Right lobe of liver (tissue), 6 donors: ENCODE measurements around the gene RER1. TPM values are rescaled to one million over a fixed set of nuclear protein-coding genes. Genes with fewer than 3 reads are reported as not detected.

Source experiments
- ATAC-seq, 4 donors: fragments of 200-7000 bp; cut with Tn5 transposase; one replicate each; pipeline ENCODE4 v1.9.1; 2020; ENCODE audit warnings: mild to moderate bottlenecking in 4 of 4, moderate library complexity in 4 of 4
- DNase-seq, 3 donors: peaks; one replicate each; pipeline ENCODE4 v3.0.0-alpha.2; 2020
- H3K27ac ChIP-seq, 3 donors: fragments of 200-600 bp; one replicate each; pipeline ENCODE4 v1.8.0; 2022
- H3K27me3 ChIP-seq, 2 donors: fragments of 200-600 bp; one replicate each; pipeline ENCODE4 v1.8.0; 2022
- H3K36me3 ChIP-seq, 4 donors: fragments of 200-600 bp; sonication (generic) in 1 of 4; one replicate each; pipeline versions ENCODE4 v1.5.1 to v1.8.0; 2017 to 2022; ENCODE audit warnings: control low read depth in 1 of 4
- H3K4me1 ChIP-seq, 4 donors: fragments of 200-600 bp; sonication (generic) in 1 of 4; one replicate each; pipeline versions ENCODE4 v1.5.1 to v1.8.0; 2017 to 2022; ENCODE audit warnings: control low read depth in 1 of 4
- H3K4me3 ChIP-seq, 3 donors: fragments of 200-600 bp; one replicate each; pipeline ENCODE4 v1.8.0; 2022
- H3K9me3 ChIP-seq, 4 donors: fragments of 200-600 bp; sonication (generic) in 1 of 4; one replicate each; pipeline versions ENCODE4 v1.5.1 to v1.8.0; 2017 to 2022; ENCODE audit warnings: control low read depth in 1 of 4
- POLR2A ChIP-seq: fragments of 450-650 bp; IDR thresholded peaks from one replicate; pipeline ENCODE4 v1.6.1; 2017; ENCODE audit warnings: antibody characterized with exemption, mild to moderate bottlenecking
- WGBS: methylation state at CpG from one replicate; pipeline ENCODE4 v1.1.6; 2018; ENCODE audit warnings: low coverage, low lambda C conversion rate; ENCODE audit not compliant: insufficient coverage; ENCODE audit errors: missing lambda C conversion rate; 5-methylcytosine and 5-hydroxymethylcytosine counted together
- intact Hi-C, 2 donors: fragments of 100-400 bp; cut with DNase I; formaldehyde crosslinking; loops; one replicate each; pipeline versions ENCODE4 v1.11.2 to v1.14.1; 2022
- total RNA-seq, 6 experiments: library from RNA; depleted of rRNA in 2 of 6; stranded (reverse); fragments of >200 nt in 2 of 6; fragmentation: NEBNext Ultra II Directional in 3 of 6; extraction: Animal tissue kit (Norgen Biotek cat#: 25700) in 3 of 6; gene quantifications; one replicate each; pipeline versions ENCODE4 v1.1.0 to v1.2.4, GENCODE V29; 2016 to 2023
- TF ChIP-seq, protein P1 (sequence below), 4 donors: fragments of 200-600 bp in 3 of 4; fragments of 450-650 bp in 1 of 4; IDR thresholded peaks; one replicate each; pipeline versions ENCODE4 v1.5.1 to v1.8.0; 2016 to 2022; ENCODE audit warnings: antibody characterized with exemption in 4 of 4, mild to moderate bottlenecking in 2 of 4
- donor health status: DM: no; HTN: yes; CAD: no.
- donor health status: DM: no; HTN: no; CAD: no.
- donor health status: DM: no; HTN: no; CAD: no.
- donor health status: DM: no; HTN: yes; CAD: no.
- donor health status: DM: no; HTN: yes; CAD: no.

The RER1 gene
- total RNA-seq, 6 experiments from 2014 or later: 76.5 to 166 (median 122) TPM

DNA sequence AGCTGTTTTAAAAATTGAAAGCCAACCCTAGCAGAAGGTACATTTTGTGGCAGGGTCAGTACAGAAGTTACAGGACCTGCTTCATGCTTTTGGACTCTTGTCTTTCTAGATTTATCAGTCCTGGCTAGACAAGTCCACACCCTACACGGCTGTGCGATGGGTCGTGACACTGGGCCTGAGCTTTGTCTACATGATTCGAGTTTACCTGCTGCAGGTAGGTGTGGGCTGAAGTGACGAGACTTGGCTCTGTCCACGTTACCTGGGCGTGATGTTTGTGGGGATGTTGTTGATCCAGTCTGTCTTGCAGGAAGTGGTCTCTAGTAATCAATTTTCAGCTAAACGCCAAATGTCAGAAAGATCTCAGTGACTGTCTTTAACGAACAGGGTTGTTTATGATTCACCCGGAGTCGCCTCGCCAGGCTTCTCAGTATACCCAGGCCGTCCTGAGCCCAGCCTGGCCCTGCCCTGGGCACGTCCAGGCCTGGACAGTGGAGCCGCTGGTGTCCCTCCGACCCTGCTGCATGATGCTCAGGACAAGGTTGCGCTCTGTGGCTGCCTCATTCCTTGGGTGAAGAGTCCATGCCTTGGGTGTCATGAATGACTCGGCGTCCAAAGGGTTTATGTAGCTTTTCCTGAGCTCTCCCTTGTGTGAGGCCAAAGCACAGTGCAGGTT is 5.5 kb downstream of the RER1 start:
- ATAC-seq: no peak
- H3K4me1 ChIP-seq: peaks cover 0 to 21% (median 5%) of the 10 kb centered on the region in 4 donors
- H3K27ac ChIP-seq: no peak overlapping the region
- H3K27me3 ChIP-seq: no peaks in the 10 kb centered on the region
- H3K36me3 ChIP-seq: peaks cover 0 to 59% (median 29%) of the 10 kb centered on the region in 4 donors
- DNase-seq: no peak
- no peak overlapping the region for H3K4me3 ChIP-seq
- intact Hi-C loops: no loop called here
- TF ChIP-seq, protein P1, sequence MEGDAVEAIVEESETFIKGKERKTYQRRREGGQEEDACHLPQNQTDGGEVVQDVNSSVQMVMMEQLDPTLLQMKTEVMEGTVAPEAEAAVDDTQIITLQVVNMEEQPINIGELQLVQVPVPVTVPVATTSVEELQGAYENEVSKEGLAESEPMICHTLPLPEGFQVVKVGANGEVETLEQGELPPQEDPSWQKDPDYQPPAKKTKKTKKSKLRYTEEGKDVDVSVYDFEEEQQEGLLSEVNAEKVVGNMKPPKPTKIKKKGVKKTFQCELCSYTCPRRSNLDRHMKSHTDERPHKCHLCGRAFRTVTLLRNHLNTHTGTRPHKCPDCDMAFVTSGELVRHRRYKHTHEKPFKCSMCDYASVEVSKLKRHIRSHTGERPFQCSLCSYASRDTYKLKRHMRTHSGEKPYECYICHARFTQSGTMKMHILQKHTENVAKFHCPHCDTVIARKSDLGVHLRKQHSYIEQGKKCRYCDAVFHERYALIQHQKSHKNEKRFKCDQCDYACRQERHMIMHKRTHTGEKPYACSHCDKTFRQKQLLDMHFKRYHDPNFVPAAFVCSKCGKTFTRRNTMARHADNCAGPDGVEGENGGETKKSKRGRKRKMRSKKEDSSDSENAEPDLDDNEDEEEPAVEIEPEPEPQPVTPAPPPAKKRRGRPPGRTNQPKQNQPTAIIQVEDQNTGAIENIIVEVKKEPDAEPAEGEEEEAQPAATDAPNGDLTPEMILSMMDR (IDR thresholded peaks at IDR 0.05): no peak
- TF ChIP-seq POLR2A: no peak
- 80% methylated on average over 8 of the region's 19 CpGs for WGBS
- H3K9me3 ChIP-seq: no peaks in the 10 kb centered on the region

DNA sequence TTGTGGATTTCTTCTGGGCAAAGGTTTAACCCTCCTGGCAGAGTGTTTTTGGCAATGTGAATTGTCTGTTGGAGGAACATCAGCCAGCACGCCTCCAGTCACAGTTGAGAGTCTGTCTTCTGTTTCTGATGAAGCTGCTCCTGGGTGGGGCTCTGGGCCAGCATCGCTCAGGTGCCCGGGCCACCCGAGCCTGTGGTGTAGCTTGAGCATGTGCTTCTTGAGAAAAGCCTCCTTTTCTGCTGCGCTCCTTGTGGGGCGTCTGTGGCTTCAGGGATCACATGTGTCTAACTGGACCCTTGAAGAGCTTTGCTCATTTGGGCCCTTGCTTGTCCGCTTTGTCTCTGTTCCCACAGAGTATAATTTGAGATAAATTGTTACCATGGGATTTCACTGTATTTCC is 7.2 kb downstream of the RER1 start:
- TF ChIP-seq, protein P1 (IDR thresholded peaks at IDR 0.05): no peak
- no peak for TF ChIP-seq POLR2A
- DNase-seq (no peak), ATAC-seq (no peak)
- no peak overlapping the region for H3K27ac ChIP-seq
- intact Hi-C loops: no loop called here
- peaks cover 0 to 5% (median 2%) of the 10 kb centered on the region in 4 donors for H3K4me1 ChIP-seq
- H3K9me3 ChIP-seq: no peaks in the 10 kb centered on the region
- H3K36me3 ChIP-seq: peaks cover 0 to 75% (median 36%) of the 10 kb centered on the region in 4 donors
- H3K27me3 ChIP-seq: no peaks in the 10 kb centered on the region
- 91% methylated on average over 6 of the region's 7 CpGs for WGBS
- H3K4me3 ChIP-seq: no peak overlapping the region

DNA sequence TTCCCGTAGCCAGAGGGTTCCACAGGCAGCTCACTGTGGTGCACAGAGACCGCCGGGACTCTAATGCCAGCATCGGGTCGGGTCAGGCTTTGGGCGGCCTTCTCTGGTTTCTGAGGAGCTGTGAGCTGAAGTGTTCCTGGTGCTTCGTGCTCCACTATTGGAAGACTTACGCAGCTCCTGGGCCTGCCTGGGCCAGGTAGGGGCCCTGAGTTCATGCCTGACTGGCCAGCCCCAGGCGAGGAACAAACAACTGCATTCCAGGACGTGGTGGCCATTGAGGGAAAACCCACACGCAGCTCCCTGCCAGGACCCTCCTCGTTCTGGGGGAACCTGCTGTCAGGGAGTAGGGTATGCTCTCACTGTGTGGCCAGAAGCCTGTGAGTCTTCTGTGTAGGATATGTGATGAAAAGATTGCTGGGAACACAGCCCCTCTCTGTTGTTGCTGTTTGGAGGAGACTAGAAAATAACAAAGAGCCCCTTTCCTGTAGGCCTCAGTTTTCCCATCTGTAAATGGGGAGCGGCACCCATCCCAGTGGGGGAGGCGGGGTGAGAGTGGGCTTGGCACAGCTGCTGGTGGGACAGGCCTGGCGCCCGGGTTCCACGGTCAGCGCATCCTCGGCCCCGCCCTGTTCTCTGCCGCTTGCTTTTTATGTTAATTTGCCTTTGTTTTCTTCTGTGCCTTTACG is 8.4 kb downstream of the RER1 start:
- H3K9me3 ChIP-seq: no peaks in the 10 kb centered on the region
- intact Hi-C loops: no loop called here
- H3K27me3 ChIP-seq: no peaks in the 10 kb centered on the region
- H3K36me3 ChIP-seq: peaks cover 0 to 87% (median 42%) of the 10 kb centered on the region in 4 donors
- ATAC-seq: peak in 1 of 4 donors; percentile 7
- TF ChIP-seq, protein P1 (IDR thresholded peaks at IDR 0.05): no peak
- no peak for TF ChIP-seq POLR2A
- H3K27ac ChIP-seq: no peak overlapping the region
- H3K4me3 ChIP-seq: no peak overlapping the region
- DNase-seq: no peak
- H3K4me1 ChIP-seq: no peaks in the 10 kb centered on the region
- 93% methylated on average over 5 of the region's 22 CpGs for WGBS

DNA sequence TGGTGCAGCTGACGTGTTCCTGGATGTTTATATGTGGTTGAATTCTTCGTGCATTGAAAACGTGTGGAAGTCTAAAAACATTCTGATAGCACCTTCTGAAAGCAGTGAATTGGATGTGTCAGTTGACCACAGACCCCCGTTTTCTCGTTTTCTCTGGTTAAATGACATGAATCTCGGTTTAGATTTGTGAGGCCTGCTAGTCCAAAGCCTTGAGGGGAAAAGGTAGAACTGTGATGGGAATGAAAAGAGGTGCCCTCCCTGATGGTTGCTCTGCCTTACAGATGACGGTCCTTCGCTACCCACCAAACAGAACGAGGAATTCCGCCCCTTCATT is 8.9 kb downstream of the RER1 start:
- peaks cover 0 to 89% (median 42%) of the 10 kb centered on the region in 4 donors for H3K36me3 ChIP-seq
- WGBS: 77% methylated on average over 10 of the region's 10 CpGs
- no peak overlapping the region for H3K4me3 ChIP-seq
- intact Hi-C loops: no loop called here
- H3K27me3 ChIP-seq: no peaks in the 10 kb centered on the region
- ATAC-seq: no peak
- TF ChIP-seq POLR2A: no peak
- TF ChIP-seq, protein P1 (IDR thresholded peaks at IDR 0.05): no peak
- H3K9me3 ChIP-seq: no peaks in the 10 kb centered on the region
- H3K27ac ChIP-seq: no peak overlapping the region
- no peaks in the 10 kb centered on the region for H3K4me1 ChIP-seq
- no peak for DNase-seq
